ENCODE measurements around the gene CCDC150.

GRCh38 chr2:196742216-196742615, 102.7 kb downstream of the CCDC150 start:
- TF ChIP-seq, protein P1, sequence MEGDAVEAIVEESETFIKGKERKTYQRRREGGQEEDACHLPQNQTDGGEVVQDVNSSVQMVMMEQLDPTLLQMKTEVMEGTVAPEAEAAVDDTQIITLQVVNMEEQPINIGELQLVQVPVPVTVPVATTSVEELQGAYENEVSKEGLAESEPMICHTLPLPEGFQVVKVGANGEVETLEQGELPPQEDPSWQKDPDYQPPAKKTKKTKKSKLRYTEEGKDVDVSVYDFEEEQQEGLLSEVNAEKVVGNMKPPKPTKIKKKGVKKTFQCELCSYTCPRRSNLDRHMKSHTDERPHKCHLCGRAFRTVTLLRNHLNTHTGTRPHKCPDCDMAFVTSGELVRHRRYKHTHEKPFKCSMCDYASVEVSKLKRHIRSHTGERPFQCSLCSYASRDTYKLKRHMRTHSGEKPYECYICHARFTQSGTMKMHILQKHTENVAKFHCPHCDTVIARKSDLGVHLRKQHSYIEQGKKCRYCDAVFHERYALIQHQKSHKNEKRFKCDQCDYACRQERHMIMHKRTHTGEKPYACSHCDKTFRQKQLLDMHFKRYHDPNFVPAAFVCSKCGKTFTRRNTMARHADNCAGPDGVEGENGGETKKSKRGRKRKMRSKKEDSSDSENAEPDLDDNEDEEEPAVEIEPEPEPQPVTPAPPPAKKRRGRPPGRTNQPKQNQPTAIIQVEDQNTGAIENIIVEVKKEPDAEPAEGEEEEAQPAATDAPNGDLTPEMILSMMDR (conservative IDR thresholded peaks at IDR 0.05; ENCODE audit: low read depth, low read length), result no peak
- no peak for TF ChIP-seq EZH2 (IDR thresholded peaks at IDR 0.05; ENCODE audit: borderline replicate concordance, low read depth, low read length, poor library complexity, severe bottlenecking)
